Natural killer cell (primary cell): ENCODE results near the gene PLCB1. TPM values are rescaled to one million over a fixed set of nuclear protein-coding genes. Genes with fewer than 3 reads are reported as not detected.

Experiments used
- ATAC-seq, 3 donors: fragments of 150-1000 bp in 2 of 3; fragments of 200-7000 bp in 1 of 3; cut with Tn5 transposase; 1 replicate in 1 of 3; 2 replicates in 2 of 3; pipeline ENCODE4 v1.10.0; 2021; ENCODE audit warnings: mild to moderate bottlenecking in 2 of 3, moderate library complexity in 2 of 3
- DNase-seq, 2 donors: peaks; one replicate each; pipeline versions ENCODE4 v3.0.0 to v3.0.0-alpha.2; 2013 to 2021; ENCODE audit warnings: mixed read lengths in 1 of 2
- H3K27ac ChIP-seq: one replicate; pipeline ENCODE4 v1.5.1; 2013; ENCODE audit warnings: mild to moderate bottlenecking, low read length
- H3K27me3 ChIP-seq: one replicate; pipeline ENCODE4 v1.6.1; 2013; ENCODE audit warnings: low read length; ENCODE audit not compliant: control insufficient read depth, insufficient read depth
- H3K36me3 ChIP-seq: one replicate; pipeline ENCODE4 v1.6.1; 2013; ENCODE audit warnings: low read length; ENCODE audit not compliant: control insufficient read depth, insufficient read depth
- H3K4me1 ChIP-seq: one replicate; pipeline ENCODE4 v1.6.1; 2013; ENCODE audit warnings: low read length; ENCODE audit not compliant: control insufficient read depth, insufficient read depth
- H3K4me3 ChIP-seq: one replicate; pipeline ENCODE4 v1.5.1; 2013; ENCODE audit warnings: low read length
- H3K9me3 ChIP-seq: one replicate; pipeline ENCODE4 v1.6.1; 2013; ENCODE audit warnings: low read length; ENCODE audit not compliant: control insufficient read depth, insufficient read depth
- H3K27ac Mint-ChIP-seq, 2 donors: one replicate each; pipeline ENCODE4 v1.8.0; 2022; ENCODE audit warnings: mild to moderate bottlenecking in 2 of 2, mixed read lengths in 2 of 2, moderate library complexity in 1 of 2
- H3K27me3 Mint-ChIP-seq, 2 donors: one replicate each; pipeline ENCODE4 v1.8.0; 2022; ENCODE audit warnings: low read depth in 2 of 2, mixed read lengths in 2 of 2
- H3K36me3 Mint-ChIP-seq: one replicate; pipeline ENCODE4 v1.8.0; 2022; ENCODE audit warnings: mixed read lengths
- H3K4me1 Mint-ChIP-seq, 2 donors: one replicate each; pipeline ENCODE4 v1.8.0; 2022; ENCODE audit warnings: mixed read lengths in 2 of 2
- H3K4me3 Mint-ChIP-seq: one replicate; pipeline ENCODE4 v1.8.0; 2022; ENCODE audit warnings: mild to moderate bottlenecking, moderate library complexity, mixed read lengths
- H3K9me3 Mint-ChIP-seq, 2 donors: one replicate each; pipeline ENCODE4 v1.8.0; 2022; ENCODE audit warnings: mixed read lengths in 2 of 2
- WGBS: methylation state at CpG from one replicate; pipeline ENCODE4 v1.1.7; 2013; ENCODE audit warnings: missing lambda C conversion rate; ENCODE audit not compliant: insufficient coverage; 5-methylcytosine and 5-hydroxymethylcytosine counted together
- intact Hi-C: fragments of 100-400 bp; cut with micrococcal nuclease; formaldehyde crosslinking; loops from one replicate; pipeline ENCODE4 v1.14.2; 2022
- total RNA-seq, 4 donors: library from RNA; stranded (reverse); fragments of 120-200 nt in 1 of 4; gene quantifications; one replicate each; pipeline versions ENCODE4 v1.2.3 to v1.2.4, GENCODE V29; 2013 to 2022
- TF ChIP-seq, protein P1 (sequence below): fragments of 200-600 bp; IDR thresholded peaks from one replicate; pipeline ENCODE4 v1.8.0; 2022; ENCODE audit warnings: antibody characterized with exemption

Gene PLCB1
- total RNA-seq, 3 donors from 2014 or later (not counting 1 experiment from before 2014, with no cell fraction given) = 48.7 to 66.2 (median 57.7) TPM

DNA sequence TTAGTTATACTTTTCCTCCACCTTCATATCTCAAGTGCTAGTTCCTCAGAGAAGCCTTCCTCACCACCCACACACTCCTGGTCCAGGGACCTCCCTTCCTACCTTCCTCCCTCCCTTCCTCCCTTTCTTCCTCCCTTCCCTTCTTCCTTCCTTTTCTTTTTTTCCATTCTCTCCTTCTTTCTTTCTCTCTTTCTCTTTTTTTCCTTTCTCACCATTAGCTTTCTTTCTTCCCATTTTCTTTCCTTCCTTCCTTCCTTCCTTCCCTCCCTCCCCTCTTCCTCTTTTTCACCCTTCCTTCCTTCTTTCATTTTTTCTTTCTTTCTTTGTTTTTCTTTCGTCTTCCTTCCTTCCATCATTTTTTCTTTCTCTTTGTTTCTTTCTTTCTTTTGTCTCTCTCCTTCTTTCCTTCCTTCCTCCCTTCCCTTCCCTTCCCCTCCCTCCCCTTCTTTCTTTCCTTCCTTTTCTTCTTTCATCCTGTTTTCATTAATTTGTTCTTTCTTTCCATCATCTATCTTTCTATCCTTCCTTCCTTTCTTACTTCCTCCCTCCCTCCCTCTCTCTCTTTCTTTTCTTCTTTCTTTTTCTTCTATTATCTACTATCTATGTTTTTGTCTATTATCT is 416.0 kb downstream of the PLCB1 start:
- H3K9me3 Mint-ChIP-seq = peaks cover 0 to 2% of the 10 kb centered on the region in 2 donors
- no peaks in the 10 kb centered on the region for H3K27me3 Mint-ChIP-seq
- intact Hi-C loops = no loop called here
- Histone ChIP-seq H3K27me3 (no peaks in the 10 kb centered on the region), H3K27ac (no peak overlapping the region), H3K36me3 (no peaks in the 10 kb centered on the region), H3K4me1 (no peaks in the 10 kb centered on the region), H3K4me3 (no peak overlapping the region), H3K9me3 (no peaks in the 10 kb centered on the region)
- peaks cover 16 to 51% of the 10 kb centered on the region in 2 donors for H3K4me1 Mint-ChIP-seq
- WGBS = 89% methylated on average over 1 of the region's 1 CpG
- TF ChIP-seq, protein P1, sequence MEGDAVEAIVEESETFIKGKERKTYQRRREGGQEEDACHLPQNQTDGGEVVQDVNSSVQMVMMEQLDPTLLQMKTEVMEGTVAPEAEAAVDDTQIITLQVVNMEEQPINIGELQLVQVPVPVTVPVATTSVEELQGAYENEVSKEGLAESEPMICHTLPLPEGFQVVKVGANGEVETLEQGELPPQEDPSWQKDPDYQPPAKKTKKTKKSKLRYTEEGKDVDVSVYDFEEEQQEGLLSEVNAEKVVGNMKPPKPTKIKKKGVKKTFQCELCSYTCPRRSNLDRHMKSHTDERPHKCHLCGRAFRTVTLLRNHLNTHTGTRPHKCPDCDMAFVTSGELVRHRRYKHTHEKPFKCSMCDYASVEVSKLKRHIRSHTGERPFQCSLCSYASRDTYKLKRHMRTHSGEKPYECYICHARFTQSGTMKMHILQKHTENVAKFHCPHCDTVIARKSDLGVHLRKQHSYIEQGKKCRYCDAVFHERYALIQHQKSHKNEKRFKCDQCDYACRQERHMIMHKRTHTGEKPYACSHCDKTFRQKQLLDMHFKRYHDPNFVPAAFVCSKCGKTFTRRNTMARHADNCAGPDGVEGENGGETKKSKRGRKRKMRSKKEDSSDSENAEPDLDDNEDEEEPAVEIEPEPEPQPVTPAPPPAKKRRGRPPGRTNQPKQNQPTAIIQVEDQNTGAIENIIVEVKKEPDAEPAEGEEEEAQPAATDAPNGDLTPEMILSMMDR = no peak
- H3K36me3 Mint-ChIP-seq = no peaks in the 10 kb centered on the region
- no peak overlapping the region for H3K27ac Mint-ChIP-seq
- H3K4me3 Mint-ChIP-seq = no peak overlapping the region
- ATAC-seq (no peak), DNase-seq (no peak)

DNA sequence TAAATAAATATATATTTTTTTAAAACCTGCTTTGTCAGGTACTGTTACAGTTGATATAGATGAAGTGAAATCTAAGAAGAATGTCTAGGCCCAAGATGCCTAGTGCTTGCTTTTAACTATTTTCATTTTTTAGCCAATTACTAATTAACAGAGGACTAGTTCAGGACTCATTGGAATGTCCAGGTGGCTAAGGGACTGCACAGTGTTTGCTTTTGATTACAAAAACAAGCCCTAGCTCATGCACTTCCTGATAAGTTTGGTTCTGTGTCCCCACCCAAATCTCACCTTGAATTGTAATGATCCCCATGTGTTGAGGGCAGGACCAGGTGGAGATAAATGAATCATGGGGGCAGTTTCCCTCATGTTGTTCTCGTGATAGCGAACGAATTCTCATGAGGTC is 417.1 kb downstream of the PLCB1 start:
- peaks cover 16 to 48% of the 10 kb centered on the region in 2 donors for H3K4me1 Mint-ChIP-seq
- H3K4me3 Mint-ChIP-seq = no peak overlapping the region
- no peaks in the 10 kb centered on the region for H3K27me3 ChIP-seq
- TF ChIP-seq, protein P1 = no peak
- H3K4me3 ChIP-seq = no peak overlapping the region
- H3K9me3 ChIP-seq = no peaks in the 10 kb centered on the region
- intact Hi-C loops = no loop called here
- peaks cover 0 to 2% of the 10 kb centered on the region in 2 donors for H3K9me3 Mint-ChIP-seq
- no peak overlapping the region for H3K27ac ChIP-seq
- ATAC-seq (no peak), DNase-seq (no peak)
- H3K27me3 Mint-ChIP-seq = no peaks in the 10 kb centered on the region
- H3K4me1 ChIP-seq = no peaks in the 10 kb centered on the region
- no peaks in the 10 kb centered on the region for H3K36me3 Mint-ChIP-seq
- H3K27ac Mint-ChIP-seq = no peak overlapping the region
- WGBS = 81% methylated on average over 3 of the region's 3 CpGs
- no peaks in the 10 kb centered on the region for H3K36me3 ChIP-seq

DNA sequence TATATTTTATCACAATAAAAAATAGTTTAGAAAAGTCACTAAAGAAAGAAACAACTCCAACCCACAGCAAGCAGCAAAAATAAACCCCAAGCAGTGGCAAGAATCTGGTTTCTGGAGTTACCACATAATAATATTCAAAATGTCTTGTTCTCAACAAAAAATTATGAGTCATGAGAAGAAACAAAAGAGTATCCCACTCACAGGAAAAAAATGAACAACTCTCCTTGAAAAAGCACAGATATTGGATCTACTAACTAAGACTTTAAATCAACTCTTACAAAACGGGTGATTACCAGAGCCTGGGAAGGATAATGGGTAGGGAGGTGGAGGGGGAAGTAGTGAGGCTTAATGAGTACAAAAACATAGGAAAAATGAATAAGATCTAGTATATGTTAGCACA is 425.6 kb downstream of the PLCB1 start:
- no peaks in the 10 kb centered on the region for H3K27me3 ChIP-seq
- TF ChIP-seq, protein P1 = no peak
- no peak overlapping the region for H3K27ac Mint-ChIP-seq
- no peaks in the 10 kb centered on the region for H3K36me3 ChIP-seq
- no CpG with 5 or more reads among the region's 1 CpG for WGBS
- no peak overlapping the region for H3K4me3 Mint-ChIP-seq
- no peaks in the 10 kb centered on the region for H3K4me1 ChIP-seq
- peaks cover 3% of the 10 kb centered on the region for H3K9me3 ChIP-seq
- peaks cover 9 to 12% of the 10 kb centered on the region in 2 donors for H3K4me1 Mint-ChIP-seq
- no peak overlapping the region for H3K27ac ChIP-seq
- DNase-seq (no peak), ATAC-seq (no peak)
- H3K4me3 ChIP-seq = no peak overlapping the region
- H3K27me3 Mint-ChIP-seq = no peaks in the 10 kb centered on the region
- H3K36me3 Mint-ChIP-seq = peaks cover 32% of the 10 kb centered on the region
- intact Hi-C loops = no loop called here
- H3K9me3 Mint-ChIP-seq = peaks cover 6 to 11% of the 10 kb centered on the region in 2 donors

DNA sequence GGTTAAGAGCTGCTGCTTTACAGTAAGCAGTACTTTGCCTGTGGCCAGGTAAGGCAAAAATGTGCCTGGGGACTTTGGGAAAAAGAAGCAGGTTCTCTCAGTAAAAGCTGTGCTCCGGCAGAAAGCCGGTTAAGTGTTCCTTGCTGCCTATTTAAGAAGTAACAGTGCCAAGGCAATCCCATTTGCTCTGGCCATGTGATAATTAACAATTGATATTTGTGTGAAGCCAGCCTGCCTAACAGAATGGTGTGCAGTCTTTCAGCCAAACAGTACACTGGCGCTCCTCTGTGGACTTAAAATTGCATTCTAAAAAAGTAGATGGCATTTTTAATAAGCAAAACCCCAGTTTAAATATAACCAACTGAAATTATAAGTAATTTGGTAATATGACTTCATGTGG is 430.3 kb downstream of the PLCB1 start:
- Histone ChIP-seq H3K4me1 (no peaks in the 10 kb centered on the region), H3K36me3 (no peaks in the 10 kb centered on the region), H3K27me3 (no peaks in the 10 kb centered on the region), H3K4me3 (no peak overlapping the region), H3K27ac (no peak overlapping the region), H3K9me3 (no peaks in the 10 kb centered on the region)
- DNase-seq (no peak), ATAC-seq (no peak)
- Mint-ChIP-seq H3K4me3 (no peak overlapping the region), H3K9me3 (peaks cover 4 to 9% of the 10 kb centered on the region in 2 donors), H3K4me1 (peaks cover 1 to 6% of the 10 kb centered on the region in 2 donors), H3K27me3 (no peaks in the 10 kb centered on the region), H3K36me3 (peaks cover 20% of the 10 kb centered on the region), H3K27ac (no peak overlapping the region)
- 98% methylated on average over 2 of the region's 3 CpGs for WGBS
- TF ChIP-seq, protein P1 = no peak
- intact Hi-C loops = no loop called here
